Epithelial cell of prostate (primary cell): ENCODE measurements around the gene SNX32.

ENCODE experiments used
- DNase-seq: peaks from one replicate; pipeline ENCODE4 v3.0.0-alpha.2; 2011; ENCODE audit warnings: low read depth, low spot score
- H3K27ac ChIP-seq: fragments of 450-650 bp; 2 replicates; pipeline ENCODE4 v1.5.1; 2017; ENCODE audit warnings: mild to moderate bottlenecking

Gene SNX32

GRCh38 chr11:65796726-65797601, 36.8 kb upstream of the SNX32 start:
- no peak for DNase-seq
- no peak overlapping the region for H3K27ac ChIP-seq

GRCh38 chr11:65797711-65798110, 36.1 kb upstream of the SNX32 start:
- no peak overlapping the region for H3K27ac ChIP-seq

GRCh38 chr11:65798882-65799281, 34.9 kb upstream of the SNX32 start:
- H3K27ac ChIP-seq, result no peak overlapping the region
- DNase-seq, result no peak

More at GRCh38 chr11:65797711-65798110, 36.1 kb upstream of the SNX32 start:
- DNase-seq, result no peak

GRCh38 chr11:65801153-65801987, 32.4 kb upstream of the SNX32 start:
- DNase-seq, result no peak
- H3K27ac ChIP-seq, result no peak overlapping the region

- H3K27ac ChIP-seq, result no peak overlapping the region
- DNase-seq, result no peak
Measured at GRCh38 chr11:65802841-65803240, 30.9 kb upstream of the SNX32 start.

- DNase-seq, result no peak
- no peak overlapping the region for H3K27ac ChIP-seq
Measured at GRCh38 chr11:65803797-65804492, 29.8 kb upstream of the SNX32 start.

GRCh38 chr11:65806979-65807378, 26.8 kb upstream of the SNX32 start:
- no peak overlapping the region for H3K27ac ChIP-seq
- DNase-seq, result no peak

GRCh38 chr11:65808744-65809341, 24.9 kb upstream of the SNX32 start:
- no peak overlapping the region for H3K27ac ChIP-seq
- no peak for DNase-seq

- no peak for DNase-seq
- H3K27ac ChIP-seq, result no peak overlapping the region
Measured at GRCh38 chr11:65809496-65809895, 24.3 kb upstream of the SNX32 start.

- DNase-seq, result no peak
- no peak overlapping the region for H3K27ac ChIP-seq
Measured at GRCh38 chr11:65810046-65810868, 23.5 kb upstream of the SNX32 start.

GRCh38 chr11:65811764-65812475, 21.8 kb upstream of the SNX32 start:
- H3K27ac ChIP-seq, result no peak overlapping the region
- DNase-seq, result no peak

GRCh38 chr11:65814131-65814985, 19.4 kb upstream of the SNX32 start:
- H3K27ac ChIP-seq, result no peak overlapping the region
- DNase-seq, result peak; percentile 14

- no peak overlapping the region for H3K27ac ChIP-seq
- DNase-seq, result no peak
Measured at GRCh38 chr11:65814986-65815565, 18.7 kb upstream of the SNX32 start.

GRCh38 chr11:65816696-65817095, 17.1 kb upstream of the SNX32 start:
- no peak for DNase-seq
- peak overlapping the region; percentile 84 for H3K27ac ChIP-seq

GRCh38 chr11:65817312-65817834, 16.4 kb upstream of the SNX32 start:
- no peak for DNase-seq
- peak overlapping the region; percentile 84 for H3K27ac ChIP-seq

GRCh38 chr11:65817835-65818680, 15.7 kb upstream of the SNX32 start:
- H3K27ac ChIP-seq, result peak overlapping the region; percentile 84
- peak; percentile 53 for DNase-seq
